Urothelium cell line (cell line): ENCODE measurements around the gene SEMA3A.

ENCODE experiments used
- DNase-seq: peaks from one replicate; pipeline ENCODE4 v3.0.0; 2011; ENCODE audit warnings: low spot score, mixed read lengths
- FAIRE-seq: peaks from 2 replicates; lab custom pipeline; 2011; peaks lifted over from hg19 to GRCh38; lab: Jason Lieb, UNC

SEMA3A gene

GRCh38 chr7:83952236-83952635, 242.4 kb downstream of the SEMA3A start:
- DNase-seq = no peak
- FAIRE-seq = no peak

- no peak for FAIRE-seq
These were observed 247.3 kb downstream of the SEMA3A start for GRCh38 chr7:83947260-83947659.

GRCh38 chr7:83946801-83947200, 247.8 kb downstream of the SEMA3A start:
- FAIRE-seq = no peak
- no peak for DNase-seq

More at GRCh38 chr7:83947260-83947659, 247.3 kb downstream of the SEMA3A start:
- DNase-seq = peak; percentile 66

GRCh38 chr7:83941300-83941699, 253.3 kb downstream of the SEMA3A start:
- FAIRE-seq = peak; percentile 78

GRCh38 chr7:83937930-83938329, 256.7 kb downstream of the SEMA3A start:
- FAIRE-seq (no peak), DNase-seq (no peak)

More at GRCh38 chr7:83941300-83941699, 253.3 kb downstream of the SEMA3A start:
- DNase-seq = no peak

GRCh38 chr7:83936056-83936708, 258.4 kb downstream of the SEMA3A start:
- FAIRE-seq (no peak), DNase-seq (peak; percentile 66)

- DNase-seq = no peak
- no peak for FAIRE-seq
These were observed 260.4 kb downstream of the SEMA3A start for GRCh38 chr7:83934118-83934734.

GRCh38 chr7:83931968-83932367, 262.6 kb downstream of the SEMA3A start:
- FAIRE-seq (no peak), DNase-seq (no peak)

GRCh38 chr7:83930262-83930661, 264.3 kb downstream of the SEMA3A start:
- DNase-seq = no peak
- no peak for FAIRE-seq

- DNase-seq = no peak
- no peak for FAIRE-seq
These were observed 268.7 kb downstream of the SEMA3A start for GRCh38 chr7:83925860-83926259.

- no peak for DNase-seq
- FAIRE-seq = no peak
These were observed 272.5 kb downstream of the SEMA3A start for GRCh38 chr7:83921941-83922607.

GRCh38 chr7:83921271-83921940, 273.2 kb downstream of the SEMA3A start:
- no peak for FAIRE-seq
- DNase-seq = no peak

- no peak for DNase-seq
- no peak for FAIRE-seq
These were observed 276.4 kb downstream of the SEMA3A start for GRCh38 chr7:83918142-83918541.

- no peak for DNase-seq
- FAIRE-seq = no peak
These were observed 281.4 kb downstream of the SEMA3A start for GRCh38 chr7:83913174-83913573.

GRCh38 chr7:83908526-83908925, 286.1 kb downstream of the SEMA3A start:
- FAIRE-seq = no peak

More at GRCh38 chr7:83908526-83908925, 286.1 kb downstream of the SEMA3A start:
- DNase-seq = no peak
